MCF 10A (cell line): ENCODE measurements around the gene C11orf65. TPM values are rescaled to one million over a fixed set of nuclear protein-coding genes. Genes with fewer than 3 reads are reported as not detected.

Experiments used
- Bru-seq: library from RNA; stranded (reverse); fragments of 400-500 nt; gene quantifications from one replicate; lab custom pipeline; 2021; lab: Mats Ljungman, UMichigan
- BruChase-seq, 2 experiments: library from RNA; stranded (reverse); fragments of 400-500 nt; gene quantifications; one replicate each; lab custom pipeline; 2021; lab: Mats Ljungman, UMichigan
- BruUV-seq: library from RNA; stranded (reverse); fragments of 400-500 nt; replicated peaks from 2 replicates; lab custom pipeline; 2021; lab: Mats Ljungman, UMichigan
- CTCF ChIA-PET: fragments of 300-600 bp; sonication (Branson Sonifier 250); formaldehyde crosslinking; extraction: SDS; loops from one replicate; lab custom pipeline; 2021; ENCODE audit warnings: antibody characterized with exemption, inconsistent platforms; lab: Yijun Ruan, JAX
- POLR2A ChIA-PET: fragments of 300-600, 350-650 bp; sonication (Branson Sonifier 250); formaldehyde crosslinking; extraction: SDS; loops from one replicate; lab custom pipeline; 2020; ENCODE audit warnings: antibody characterized with exemption, inconsistent platforms; lab: Yijun Ruan, JAX
- DNase-seq: peaks from one replicate; pipeline ENCODE4 v3.0.0-alpha.2; 2018; ENCODE audit not compliant: unreplicated experiment
- H3K27ac Mint-ChIP-seq: one replicate; pipeline ENCODE4 v1.8.0; 2022; ENCODE audit warnings: mild to moderate bottlenecking, low read depth, mixed read lengths; ENCODE audit not compliant: unreplicated experiment
- H3K27me3 Mint-ChIP-seq: one replicate; pipeline ENCODE4 v1.8.0; 2022; ENCODE audit warnings: mixed read lengths; ENCODE audit not compliant: insufficient read depth, unreplicated experiment
- H3K36me3 Mint-ChIP-seq: one replicate; pipeline ENCODE4 v1.8.0; 2022; ENCODE audit warnings: mild to moderate bottlenecking, moderate library complexity, mixed read lengths; ENCODE audit not compliant: insufficient read depth, unreplicated experiment
- H3K4me1 Mint-ChIP-seq: one replicate; pipeline ENCODE4 v1.8.0; 2022; ENCODE audit warnings: mixed read lengths; ENCODE audit not compliant: insufficient read depth, unreplicated experiment
- H3K4me3 Mint-ChIP-seq: one replicate; pipeline ENCODE4 v1.8.0; 2022; ENCODE audit warnings: mild to moderate bottlenecking, moderate library complexity, mixed read lengths; ENCODE audit not compliant: unreplicated experiment
- H3K9me3 Mint-ChIP-seq: one replicate; pipeline ENCODE4 v1.8.0; 2022; ENCODE audit warnings: mixed read lengths; ENCODE audit not compliant: unreplicated experiment
- intact Hi-C: fragments of 100-400 bp; cut with micrococcal nuclease; formaldehyde crosslinking; loops from 2 replicates; pipeline ENCODE4 v1.14.1; 2022
- long read RNA-seq: library from polyadenylated mRNA; stranded (forward); transcript quantifications from one replicate; pipeline ENCODE4 v2.0.0, GENCODE V29; 2022
- total RNA-seq: library from RNA; stranded (reverse); gene quantifications from 2 replicates; pipeline ENCODE4 v1.2.3, GENCODE V29; 2022
- TF ChIP-seq, protein P1 (sequence below): fragments of 200-600 bp; IDR thresholded peaks from one replicate; pipeline ENCODE4 v1.8.0; 2022; ENCODE audit warnings: antibody characterized with exemption, mild to moderate bottlenecking; ENCODE audit not compliant: unreplicated experiment

Gene C11orf65, protein sequence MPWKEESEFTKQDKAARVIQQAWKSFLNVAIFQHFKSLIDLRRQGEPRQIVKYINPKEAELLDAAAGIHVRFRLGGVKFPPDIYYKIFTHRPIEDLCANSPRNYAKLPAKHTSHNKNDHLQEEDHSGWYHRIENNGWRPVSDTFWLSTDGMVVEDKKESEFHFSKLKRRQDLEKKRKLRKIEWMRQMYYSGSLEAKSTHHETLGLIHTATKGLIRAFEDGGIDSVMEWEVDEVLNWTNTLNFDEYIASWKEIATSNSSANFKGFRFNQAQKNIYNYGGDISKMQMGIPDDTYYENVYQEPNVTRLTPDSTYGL
- total RNA-seq (1.4 and 1.5 TPM in 2 replicates), Bru-seq, nascent RNA (percentile 42 among the genes with signal in this experiment), BruChase-seq, experiment 1, labeled RNA remaining after a 6-hour chase (percentile 39 among the genes with signal in this experiment), BruChase-seq, experiment 2, labeled RNA remaining after a 2-hour chase (percentile 43 among the genes with signal in this experiment)
- long read RNA-seq, partial matches to known transcripts, result 0 of 3 reads
- long read RNA-seq, other reads (novel, unspliced or antisense), result 3 of 3 reads

- Mint-ChIP-seq H3K9me3 (no peaks in the 10 kb centered on the region), H3K27ac (peak within 1 kb of the TSS; percentile 100), H3K27me3 (no peaks in the 10 kb centered on the region), H3K36me3 (no peaks in the 10 kb centered on the region), H3K4me1 (peaks cover 11% of the 10 kb centered on the region), H3K4me3 (peak within 1 kb of the TSS; percentile 93)
- intact Hi-C loops, result loop anchor here (2.0 to 5.0 kb wide), 2 partner anchors 180 to 244 kb away; partner anchors contain the start of genes ATM and NPAT
- POLR2A ChIA-PET, result interaction anchor here (0.6 to 1.8 kb wide), 26 partner anchors 8 to 1624 kb away, joined by 3 to 11 read pairs (median 4); partner anchors contain the start of genes DDX10 and EXPH5
- no TSS peak for BruUV-seq
- DNase-seq, result peak; percentile 98
- TF ChIP-seq, protein P1, sequence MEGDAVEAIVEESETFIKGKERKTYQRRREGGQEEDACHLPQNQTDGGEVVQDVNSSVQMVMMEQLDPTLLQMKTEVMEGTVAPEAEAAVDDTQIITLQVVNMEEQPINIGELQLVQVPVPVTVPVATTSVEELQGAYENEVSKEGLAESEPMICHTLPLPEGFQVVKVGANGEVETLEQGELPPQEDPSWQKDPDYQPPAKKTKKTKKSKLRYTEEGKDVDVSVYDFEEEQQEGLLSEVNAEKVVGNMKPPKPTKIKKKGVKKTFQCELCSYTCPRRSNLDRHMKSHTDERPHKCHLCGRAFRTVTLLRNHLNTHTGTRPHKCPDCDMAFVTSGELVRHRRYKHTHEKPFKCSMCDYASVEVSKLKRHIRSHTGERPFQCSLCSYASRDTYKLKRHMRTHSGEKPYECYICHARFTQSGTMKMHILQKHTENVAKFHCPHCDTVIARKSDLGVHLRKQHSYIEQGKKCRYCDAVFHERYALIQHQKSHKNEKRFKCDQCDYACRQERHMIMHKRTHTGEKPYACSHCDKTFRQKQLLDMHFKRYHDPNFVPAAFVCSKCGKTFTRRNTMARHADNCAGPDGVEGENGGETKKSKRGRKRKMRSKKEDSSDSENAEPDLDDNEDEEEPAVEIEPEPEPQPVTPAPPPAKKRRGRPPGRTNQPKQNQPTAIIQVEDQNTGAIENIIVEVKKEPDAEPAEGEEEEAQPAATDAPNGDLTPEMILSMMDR, result no peak
- CTCF ChIA-PET, result interaction anchor here (0.6 to 0.9 kb wide), 4 partner anchors 11 to 180 kb away, joined by 3 to 4 read pairs (median 4); no protein-coding TSS in a partner anchor
These were observed at the start of gene C11orf65 for GRCh38 chr11:108467091-108467823. TSS of gene C11orf65 (minus strand) at chr11:108467529. CDS start at chr11:108461559, 5,970 bp downstream.

DNA sequence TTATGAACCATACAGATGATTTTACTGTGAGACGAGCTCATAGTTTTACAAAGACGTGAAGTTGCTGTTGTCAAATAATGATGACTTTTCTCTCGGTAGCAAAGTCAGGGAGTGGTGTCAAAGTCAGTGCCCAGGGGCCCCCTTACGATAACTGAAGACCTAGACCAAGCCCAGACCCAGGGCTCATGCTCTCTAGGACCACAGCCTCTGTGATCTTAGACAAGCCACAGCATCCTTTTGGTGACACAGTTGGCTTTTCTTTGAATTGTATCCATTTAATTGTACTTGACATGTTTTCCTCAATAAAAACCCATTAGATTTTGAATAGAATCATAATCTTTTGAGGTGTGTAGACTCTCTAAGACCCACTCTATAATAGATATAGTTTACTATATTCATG lies 48.8 kb upstream of the C11orf65 start:
- no peak for DNase-seq
- intact Hi-C loops, result no loop called here
- POLR2A ChIA-PET, result no interaction called here
- Mint-ChIP-seq H3K4me1 (peaks cover 10% of the 10 kb centered on the region), H3K27ac (no peak overlapping the region), H3K27me3 (no peaks in the 10 kb centered on the region), H3K36me3 (peaks cover 28% of the 10 kb centered on the region), H3K4me3 (no peak overlapping the region), H3K9me3 (no peaks in the 10 kb centered on the region)
- no TSS peak for BruUV-seq
- TF ChIP-seq, protein P1, result no peak
- CTCF ChIA-PET, result no interaction called here

DNA sequence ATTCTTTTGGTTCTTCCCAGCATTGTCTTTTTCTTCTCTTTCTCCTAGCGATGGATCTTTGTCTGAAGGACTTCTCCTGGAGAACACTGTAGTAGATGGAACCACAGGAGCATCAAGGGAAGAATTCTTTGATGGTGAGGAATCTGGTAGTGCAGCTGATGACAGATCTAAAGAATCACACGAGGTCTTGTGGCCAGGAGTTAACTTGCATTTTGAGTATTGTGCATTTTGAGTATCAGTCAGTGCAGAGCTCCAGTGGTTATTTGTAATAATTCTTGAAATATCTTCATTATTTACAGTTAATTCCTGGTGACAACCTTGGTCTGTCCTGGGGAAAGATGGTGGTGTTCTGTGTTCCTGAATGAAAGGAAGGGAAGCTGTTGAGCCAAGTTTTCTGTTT lies 45.4 kb upstream of the C11orf65 start:
- H3K36me3 Mint-ChIP-seq, result peaks cover 28% of the 10 kb centered on the region
- no peak for DNase-seq
- H3K27ac Mint-ChIP-seq, result no peak overlapping the region
- no peaks in the 10 kb centered on the region for H3K9me3 Mint-ChIP-seq
- CTCF ChIA-PET, result no interaction called here
- H3K27me3 Mint-ChIP-seq, result no peaks in the 10 kb centered on the region
- POLR2A ChIA-PET, result no interaction called here
- H3K4me3 Mint-ChIP-seq, result no peak overlapping the region
- TF ChIP-seq, protein P1, result no peak
- peaks cover 10% of the 10 kb centered on the region for H3K4me1 Mint-ChIP-seq
- intact Hi-C loops, result no loop called here
- BruUV-seq, result no TSS peak
